ENCODE data around the gene TNS3. TPM values are rescaled to one million over a fixed set of nuclear protein-coding genes. Genes with fewer than 3 reads are reported as not detected.
"Not testable (repeated sequence)": the region's sequence is repeated elsewhere in the genome, so short reads cannot be mapped to it uniquely, and the experiment has no call there.

The TNS3 gene
- total RNA-seq, 1 donor from 2014 or later, result 174 TPM

DNA sequence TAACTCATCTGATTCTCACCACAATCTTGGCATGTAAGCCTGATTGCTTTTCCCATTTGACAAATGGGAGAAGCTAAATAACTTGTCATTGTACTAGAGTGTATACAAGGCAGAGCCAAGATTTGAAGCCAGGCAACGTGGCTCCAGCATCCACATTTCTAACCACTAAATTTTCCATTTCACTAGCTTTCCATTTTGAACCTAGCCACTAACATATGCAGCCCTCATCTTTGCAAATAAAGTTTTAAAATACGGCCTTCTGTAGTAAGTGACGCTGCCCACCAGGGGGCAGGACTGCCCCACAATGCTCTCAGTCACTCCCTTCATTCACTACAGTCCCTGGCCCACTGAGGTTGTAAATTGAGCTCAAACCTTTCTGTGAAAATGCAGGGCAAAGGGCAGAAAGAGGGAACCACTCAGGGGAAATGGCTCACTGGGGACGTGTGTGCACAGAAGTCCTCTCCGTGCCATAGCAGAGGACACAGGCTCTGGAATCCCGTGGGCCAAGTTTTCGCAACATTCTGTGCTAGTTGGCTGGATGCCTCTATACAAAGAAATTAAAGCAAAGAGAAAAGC is 315.7 kb downstream of the TNS3 start:
- Histone ChIP-seq H3K36me3 (no peaks in the 10 kb centered on the region), H3K27me3 (ENCODE audit: low read depth) (no peaks in the 10 kb centered on the region), H3K27ac (no peak overlapping the region), H3K9me3 (peaks cover 6% of the 10 kb centered on the region), H3K4me3 (no peak overlapping the region), H3K4me1 (peaks cover 12% of the 10 kb centered on the region)
- DNase-seq (peak; percentile 48), ATAC-seq (peak; percentile 81 to 90)
- intact Hi-C loops (cut with DNase I), result loop anchor here (10.0 kb wide), 1 partner anchor 559 kb away; no protein-coding TSS in a partner anchor
- TF ChIP-seq, protein P1, sequence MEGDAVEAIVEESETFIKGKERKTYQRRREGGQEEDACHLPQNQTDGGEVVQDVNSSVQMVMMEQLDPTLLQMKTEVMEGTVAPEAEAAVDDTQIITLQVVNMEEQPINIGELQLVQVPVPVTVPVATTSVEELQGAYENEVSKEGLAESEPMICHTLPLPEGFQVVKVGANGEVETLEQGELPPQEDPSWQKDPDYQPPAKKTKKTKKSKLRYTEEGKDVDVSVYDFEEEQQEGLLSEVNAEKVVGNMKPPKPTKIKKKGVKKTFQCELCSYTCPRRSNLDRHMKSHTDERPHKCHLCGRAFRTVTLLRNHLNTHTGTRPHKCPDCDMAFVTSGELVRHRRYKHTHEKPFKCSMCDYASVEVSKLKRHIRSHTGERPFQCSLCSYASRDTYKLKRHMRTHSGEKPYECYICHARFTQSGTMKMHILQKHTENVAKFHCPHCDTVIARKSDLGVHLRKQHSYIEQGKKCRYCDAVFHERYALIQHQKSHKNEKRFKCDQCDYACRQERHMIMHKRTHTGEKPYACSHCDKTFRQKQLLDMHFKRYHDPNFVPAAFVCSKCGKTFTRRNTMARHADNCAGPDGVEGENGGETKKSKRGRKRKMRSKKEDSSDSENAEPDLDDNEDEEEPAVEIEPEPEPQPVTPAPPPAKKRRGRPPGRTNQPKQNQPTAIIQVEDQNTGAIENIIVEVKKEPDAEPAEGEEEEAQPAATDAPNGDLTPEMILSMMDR (IDR thresholded peaks at IDR 0.05), result peak; percentile 91

DNA sequence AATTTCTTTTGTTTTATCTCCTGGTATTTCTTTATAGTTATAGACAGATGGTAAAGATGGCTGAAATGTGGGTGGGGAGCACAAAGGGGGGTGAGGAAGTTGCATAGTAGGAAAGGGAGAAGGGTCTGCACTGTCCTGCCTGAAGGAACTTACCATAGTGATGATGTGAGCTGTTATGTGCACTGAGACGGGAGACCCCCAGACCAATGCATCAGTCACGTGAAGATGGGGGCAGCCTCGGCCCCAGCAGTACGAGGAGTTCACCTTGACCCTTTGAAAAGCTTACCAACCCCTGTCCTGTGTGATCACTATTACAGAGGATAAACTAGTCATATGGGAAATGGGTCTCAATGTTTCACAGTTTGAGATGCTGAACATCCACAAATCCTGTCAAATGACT is 316.3 kb downstream of the TNS3 start:
- Histone ChIP-seq H3K27ac (no peak overlapping the region), H3K4me1 (peaks cover 12% of the 10 kb centered on the region), H3K4me3 (no peak overlapping the region), H3K27me3 (ENCODE audit: low read depth) (no peaks in the 10 kb centered on the region), H3K9me3 (peaks cover 6% of the 10 kb centered on the region), H3K36me3 (no peaks in the 10 kb centered on the region)
- TF ChIP-seq, protein P1 (IDR thresholded peaks at IDR 0.05), result no peak
- ATAC-seq (no peak), DNase-seq (no peak)
- intact Hi-C loops (cut with DNase I), result loop anchor here (10.0 kb wide), 1 partner anchor 559 kb away; no protein-coding TSS in a partner anchor

DNA sequence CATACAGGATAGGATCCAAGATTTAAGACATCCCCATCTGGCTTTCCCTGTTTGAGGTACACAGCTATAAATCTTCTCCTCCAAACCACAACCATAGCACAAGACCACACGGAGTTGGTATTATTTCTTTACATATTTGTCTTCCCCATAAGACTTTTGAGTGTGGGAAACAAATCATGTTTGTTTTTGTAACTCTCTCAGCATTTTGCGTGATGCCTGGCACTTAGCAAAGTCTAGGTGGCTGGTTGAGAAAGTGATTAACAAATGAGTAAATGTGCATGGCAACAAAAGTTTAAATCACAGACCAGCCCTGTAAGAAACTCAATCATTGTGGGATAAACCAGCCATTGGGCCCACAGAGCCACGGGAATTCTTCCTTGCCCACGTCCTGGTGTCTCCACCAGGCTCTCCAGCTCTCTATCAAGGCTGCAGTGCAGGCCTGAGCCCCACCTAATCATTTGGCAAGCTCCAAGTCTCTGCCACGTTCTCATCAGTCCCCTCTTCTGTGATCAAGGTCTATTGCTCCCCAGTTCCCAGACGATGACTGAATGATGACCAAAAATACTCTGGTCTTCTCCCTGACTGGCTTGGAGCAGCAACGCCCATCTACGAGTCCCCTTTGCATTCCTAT is 317.8 kb downstream of the TNS3 start:
- H3K36me3 ChIP-seq, result no peaks in the 10 kb centered on the region
- H3K4me3 ChIP-seq, result no peak overlapping the region
- ATAC-seq, result no peak
- intact Hi-C loops (cut with DNase I), result loop anchor here (10.0 kb wide), 1 partner anchor 561 kb away; no protein-coding TSS in a partner anchor
- peaks cover 6% of the 10 kb centered on the region for H3K9me3 ChIP-seq
- H3K27me3 ChIP-seq (ENCODE audit: low read depth), result no peaks in the 10 kb centered on the region
- no peak overlapping the region for H3K27ac ChIP-seq
- TF ChIP-seq, protein P1 (IDR thresholded peaks at IDR 0.05), result no peak
- no peak for DNase-seq
- peaks cover 12% of the 10 kb centered on the region for H3K4me1 ChIP-seq

DNA sequence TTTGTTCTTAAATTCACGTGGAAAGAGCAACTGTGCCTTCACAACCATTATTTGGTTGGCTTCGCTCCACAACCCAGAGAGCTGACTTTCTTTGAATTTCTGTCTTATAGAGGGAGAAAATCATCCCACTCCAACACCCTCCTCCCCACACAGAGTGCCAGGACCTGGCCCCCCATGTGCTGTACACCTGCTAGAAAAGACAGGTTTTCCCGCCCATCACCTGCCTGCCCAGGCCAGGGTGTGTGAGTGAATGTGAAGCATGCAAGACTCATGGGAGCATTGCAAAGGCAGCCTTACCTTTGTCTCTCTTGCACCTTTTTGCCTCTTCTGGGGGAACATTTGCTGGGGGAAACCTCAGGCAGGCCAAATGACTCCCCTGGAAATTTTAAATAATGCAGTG is 319.0 kb downstream of the TNS3 start:
- DNase-seq, result no peak
- no peaks in the 10 kb centered on the region for H3K36me3 ChIP-seq
- H3K27me3 ChIP-seq (ENCODE audit: low read depth), result no peaks in the 10 kb centered on the region
- peaks cover 1% of the 10 kb centered on the region for H3K9me3 ChIP-seq
- no peak for ATAC-seq
- intact Hi-C loops (cut with DNase I), result loop anchor here (10.0 kb wide), 1 partner anchor 562 kb away; no protein-coding TSS in a partner anchor
- peaks cover 12% of the 10 kb centered on the region for H3K4me1 ChIP-seq
- no peak overlapping the region for H3K4me3 ChIP-seq
- TF ChIP-seq, protein P1 (IDR thresholded peaks at IDR 0.05), result no peak
- no peak overlapping the region for H3K27ac ChIP-seq

DNA sequence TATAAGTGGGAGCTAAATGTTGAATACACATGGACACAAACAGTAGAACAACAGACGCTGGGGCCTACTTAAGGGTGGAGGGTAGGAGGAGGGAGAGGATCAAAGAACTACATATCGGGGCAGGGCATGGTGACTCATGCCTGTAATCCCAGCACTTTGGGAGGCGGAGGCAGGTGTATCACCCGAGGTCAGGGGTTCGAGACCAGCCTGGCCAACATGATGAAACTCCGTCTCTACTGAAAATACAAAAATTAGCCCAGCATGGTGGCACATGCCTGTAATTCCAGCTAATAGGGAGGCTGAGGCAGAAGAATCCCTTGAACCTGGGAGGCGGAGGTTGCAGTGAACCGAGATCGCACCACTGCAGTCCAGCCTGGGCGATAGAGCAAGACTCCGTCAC is 319.8 kb downstream of the TNS3 start:
- not testable (repeated sequence) for DNase-seq; H3K9me3 ChIP-seq; H3K4me3 ChIP-seq; ATAC-seq; H3K36me3 ChIP-seq; H3K27me3 ChIP-seq (ENCODE audit: low read depth); H3K27ac ChIP-seq
- intact Hi-C loops (cut with DNase I), result loop anchor here (10.0 kb wide), 1 partner anchor 563 kb away; no protein-coding TSS in a partner anchor
- peaks cover 12% of the 10 kb centered on the region for H3K4me1 ChIP-seq

DNA sequence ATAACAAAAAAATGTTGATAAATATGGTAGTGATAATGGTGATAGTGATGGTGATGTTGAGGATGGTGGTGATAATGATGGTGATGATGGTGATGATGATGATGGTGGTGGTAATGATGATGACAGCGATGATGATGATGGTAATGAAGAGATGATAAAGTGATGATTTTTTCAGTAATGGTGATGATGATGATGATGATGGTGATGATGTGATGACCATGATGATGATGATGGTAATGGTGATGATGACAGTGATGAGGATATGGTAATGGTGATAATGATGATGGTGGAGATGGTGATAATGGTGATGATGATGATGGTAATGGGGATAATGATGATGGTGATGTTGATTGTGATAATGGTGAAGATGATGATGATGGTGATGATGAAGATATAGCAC is 321.6 kb downstream of the TNS3 start:
- no peak for ATAC-seq
- TF ChIP-seq, protein P1 (IDR thresholded peaks at IDR 0.05), result no peak
- Histone ChIP-seq H3K9me3 (no peaks in the 10 kb centered on the region), H3K27me3 (ENCODE audit: low read depth) (no peaks in the 10 kb centered on the region), H3K27ac (no peak overlapping the region), H3K4me1 (peaks cover under 1% of the 10 kb centered on the region), H3K36me3 (no peaks in the 10 kb centered on the region), H3K4me3 (no peak overlapping the region)
- intact Hi-C loops (cut with DNase I), result loop anchor here (10.0 kb wide), 1 partner anchor 565 kb away; no protein-coding TSS in a partner anchor
- DNase-seq, result no peak
